AG04449 (cell line): ENCODE measurements around the gene RAD51B.

Source experiments
- CTCF ChIA-PET: fragments of 350-600 bp; formaldehyde crosslinking; extraction: SDS; loops from one replicate; lab custom pipeline; 2021; ENCODE audit warnings: antibody characterized with exemption; lab: Yijun Ruan, JAX
- POLR2A ChIA-PET: fragments of 400-600, 350-600 bp; formaldehyde crosslinking; extraction: SDS; loops from one replicate; lab custom pipeline; 2020; ENCODE audit warnings: antibody characterized with exemption, inconsistent platforms; lab: Yijun Ruan, JAX
- DNase-seq: peaks from one replicate; pipeline ENCODE4 v3.0.0-alpha.2; 2010; ENCODE audit warnings: low read depth, low spot score
- H3K4me3 ChIP-seq: 2 replicates; pipeline ENCODE4 v1.5.1; 2011; ENCODE audit warnings: low read depth, mild to moderate bottlenecking, control low read depth, low read length
- CTCF ChIP-seq: IDR thresholded peaks from one replicate; pipeline ENCODE4 v1.5.1; 2011; ENCODE audit warnings: mild to moderate bottlenecking, moderate library complexity, low read length, control low read depth, inconsistent platforms; ENCODE audit not compliant: insufficient read depth; ENCODE audit errors: missing control alignments

RAD51B gene

GRCh38 chr14:68082698-68083291 lies 263.2 kb downstream of the RAD51B start:
- no peak overlapping the region for H3K4me3 ChIP-seq
- DNase-seq = no peak
- CTCF ChIA-PET = no interaction called here
- no peak for TF ChIP-seq CTCF
- POLR2A ChIA-PET = no interaction called here

GRCh38 chr14:68084256-68084655 lies 264.7 kb downstream of the RAD51B start:
- POLR2A ChIA-PET = no interaction called here
- peak; percentile 11 for TF ChIP-seq CTCF

GRCh38 chr14:68085742-68086141 lies 266.2 kb downstream of the RAD51B start:
- POLR2A ChIA-PET = no interaction called here
- no peak overlapping the region for H3K4me3 ChIP-seq
- CTCF ChIA-PET = no interaction called here
- no peak for TF ChIP-seq CTCF
- DNase-seq = no peak

More at GRCh38 chr14:68084256-68084655, 264.7 kb downstream of the RAD51B start:
- no peak overlapping the region for H3K4me3 ChIP-seq
- no peak for DNase-seq
- CTCF ChIA-PET = no interaction called here

GRCh38 chr14:68088451-68088854 lies 268.9 kb downstream of the RAD51B start:
- no peak for DNase-seq
- ChIA-PET POLR2A (no interaction called here), CTCF (interaction anchor here (1.3 kb wide), 1 partner anchor 12 kb away, joined by 3 read pairs; no protein-coding TSS in a partner anchor)
- TF ChIP-seq CTCF = no peak
- no peak overlapping the region for H3K4me3 ChIP-seq

GRCh38 chr14:68089146-68089731 lies 269.7 kb downstream of the RAD51B start:
- no peak for DNase-seq
- H3K4me3 ChIP-seq = no peak overlapping the region
- TF ChIP-seq CTCF = no peak
- CTCF ChIA-PET = interaction anchor here (0.8 to 1.4 kb wide), 4 partner anchors 9 to 736 kb away, joined by 3 read pairs; no protein-coding TSS in a partner anchor
- POLR2A ChIA-PET = no interaction called here

- no peak overlapping the region for H3K4me3 ChIP-seq
- TF ChIP-seq CTCF = no peak
- ChIA-PET CTCF (interaction anchor here (1.1 kb wide), 1 partner anchor 16 kb away, joined by 3 read pairs; no protein-coding TSS in a partner anchor), POLR2A (no interaction called here)
- no peak for DNase-seq
Observed at GRCh38 chr14:68094158-68094557, 274.6 kb downstream of the RAD51B start.
